ENCODE results near the gene IP6K3.

The IP6K3 gene

DNA sequence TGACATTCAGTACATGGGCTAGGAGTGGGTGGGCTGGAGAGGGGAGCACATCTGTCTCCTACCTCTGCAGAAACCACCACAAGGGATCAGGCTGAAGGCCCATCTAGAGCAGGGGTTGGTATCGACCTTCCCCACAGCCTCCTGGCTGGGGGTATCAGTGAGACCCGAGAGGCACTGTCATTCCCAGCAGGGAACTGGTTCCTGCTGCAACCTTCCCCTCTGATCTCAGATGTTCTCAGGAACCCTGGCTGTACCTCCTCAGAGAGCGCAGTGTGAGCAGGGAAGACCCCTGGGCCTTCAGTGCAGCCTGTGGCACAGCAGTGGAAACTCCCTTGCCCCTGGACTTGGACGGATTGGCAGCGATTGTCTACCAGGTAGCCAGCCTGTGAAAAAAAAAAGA, 7.8 kb downstream of the IP6K3 start:
- DNase-seq: no peak

DNA sequence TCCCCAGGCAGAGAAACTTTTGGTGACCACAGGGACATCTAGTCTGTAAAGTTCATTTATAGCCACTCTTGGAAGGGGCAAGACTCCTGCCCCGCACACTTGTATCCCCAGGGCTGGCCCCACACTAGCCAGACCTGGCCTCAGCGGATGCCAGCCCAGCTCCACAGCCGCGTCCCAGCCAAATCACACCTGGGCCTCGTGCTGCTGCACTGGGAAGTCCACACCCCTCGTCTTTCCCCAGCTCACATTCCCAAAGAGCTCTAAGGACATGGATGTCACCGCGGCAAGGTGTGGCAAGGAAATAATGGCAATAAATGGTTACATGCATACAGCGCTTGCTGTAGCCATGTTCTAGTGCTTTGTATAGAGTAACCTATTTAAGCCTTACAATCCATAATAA, 8.6 kb downstream of the IP6K3 start:
- DNase-seq: no peak

DNA sequence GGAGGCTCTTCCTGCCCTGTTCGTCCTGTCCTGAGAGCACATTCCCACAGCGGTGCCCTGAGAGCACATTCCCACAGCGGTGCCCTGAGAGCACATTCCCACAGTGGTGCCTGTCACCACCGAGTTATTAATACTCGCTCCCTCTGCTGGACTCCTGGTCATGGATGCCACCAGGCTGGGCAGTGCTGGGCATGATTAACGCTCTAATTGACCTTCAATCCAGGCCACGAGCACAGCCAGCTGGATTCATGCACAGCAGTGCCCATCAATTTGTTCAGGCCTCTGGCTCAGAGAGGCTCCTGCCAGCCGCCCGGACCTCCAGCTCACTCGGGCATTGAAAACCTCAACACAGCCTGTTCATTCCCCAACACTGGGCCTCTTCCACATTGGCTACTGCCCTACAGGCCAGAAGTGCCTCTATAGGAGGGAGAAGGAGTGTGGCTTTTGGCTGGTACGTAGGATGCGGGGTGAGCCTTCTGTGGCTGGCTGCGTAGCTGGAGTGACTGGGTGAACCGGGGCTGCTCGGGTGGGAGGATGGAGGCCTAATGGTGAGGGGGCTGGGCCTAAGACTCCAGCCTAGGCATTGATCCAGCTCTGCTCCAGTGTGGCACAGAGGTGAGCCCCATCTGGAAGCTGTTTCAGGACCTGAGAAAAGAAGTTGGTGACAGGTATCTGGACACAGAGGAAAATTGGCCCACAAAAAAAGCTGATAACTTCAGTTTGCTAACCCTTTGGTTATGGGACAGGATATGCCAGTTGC, 9.3 kb downstream of the IP6K3 start:
- no peak for DNase-seq

DNA sequence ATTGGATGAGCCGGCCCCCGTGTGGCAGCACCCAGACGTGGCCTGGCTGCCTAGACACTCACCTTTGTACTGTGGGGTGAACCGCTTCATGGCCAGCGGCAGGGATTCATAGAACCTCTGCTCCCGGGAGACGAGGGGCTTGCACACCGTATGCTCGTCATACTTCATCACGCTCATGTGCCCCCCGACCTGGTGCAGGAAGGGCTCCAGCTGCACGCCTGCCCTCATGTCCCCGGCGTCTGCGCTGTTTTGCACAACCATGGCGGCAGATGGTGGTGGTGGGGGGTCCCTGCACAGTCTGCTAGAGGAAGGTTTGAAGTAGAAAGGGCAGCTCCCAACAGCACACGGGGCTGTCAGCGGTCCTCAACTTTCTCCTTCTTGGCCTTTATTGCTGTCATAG, 11.5 kb downstream of the IP6K3 start:
- no peak for DNase-seq

DNA sequence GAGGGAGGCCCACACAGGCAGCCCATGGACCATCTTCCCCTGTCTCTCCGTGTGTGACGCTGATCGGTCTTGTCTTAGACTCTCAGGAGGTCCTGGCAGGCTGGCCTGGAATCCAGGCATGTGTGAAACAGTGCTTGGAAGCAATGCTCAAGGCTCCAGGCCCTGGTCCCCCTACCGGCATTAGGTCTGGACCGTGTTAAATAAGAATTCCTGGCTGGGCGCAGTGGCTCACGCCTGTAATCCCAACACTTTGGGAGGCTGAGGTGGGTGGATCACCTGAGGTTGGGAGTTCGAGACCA, 13.0 kb downstream of the IP6K3 start:
- no peak for DNase-seq

DNA sequence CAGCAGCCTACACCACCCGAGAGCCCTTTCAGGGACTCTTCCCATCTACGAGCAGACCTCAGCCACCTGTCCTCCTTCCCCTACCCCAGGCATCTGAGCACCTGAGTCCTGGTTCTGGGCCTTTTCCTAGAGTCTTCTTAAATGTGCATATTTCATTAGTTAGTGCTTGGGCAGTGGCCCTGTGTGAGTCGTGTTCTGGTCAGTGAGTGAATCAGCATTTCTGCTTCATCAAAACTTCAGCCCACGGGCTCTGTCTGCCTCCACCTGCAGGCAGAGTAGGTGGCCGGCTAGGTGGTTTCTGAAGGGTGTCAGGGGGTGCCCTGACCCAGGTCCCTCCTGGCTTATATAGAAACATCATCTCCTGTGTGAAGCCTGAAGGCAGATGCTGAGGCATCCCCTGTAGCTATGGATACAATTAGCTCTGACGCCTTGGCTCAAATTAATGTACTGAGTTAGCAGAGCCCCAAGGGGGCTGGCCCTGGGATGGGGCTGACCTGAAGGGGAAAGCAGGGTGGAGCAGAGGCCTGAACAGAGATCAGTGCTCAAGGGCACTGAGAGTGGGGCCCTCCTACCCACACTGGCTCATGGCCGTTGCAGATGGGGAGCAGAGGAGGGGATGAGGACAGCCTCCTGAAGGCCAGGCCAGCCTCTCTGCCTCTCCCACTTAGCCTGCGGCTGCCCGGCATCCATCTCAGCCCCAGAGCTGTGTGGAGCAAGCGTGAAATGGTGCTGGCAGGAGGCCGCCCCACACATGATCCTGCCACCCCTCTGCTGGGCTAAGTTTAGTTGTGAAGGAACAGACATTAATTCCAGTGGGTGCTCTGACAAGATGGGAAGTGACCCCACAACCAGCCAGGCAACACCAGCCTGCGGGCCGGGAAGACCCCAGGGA, 13.6 kb downstream of the IP6K3 start:
- DNase-seq: no peak

DNA sequence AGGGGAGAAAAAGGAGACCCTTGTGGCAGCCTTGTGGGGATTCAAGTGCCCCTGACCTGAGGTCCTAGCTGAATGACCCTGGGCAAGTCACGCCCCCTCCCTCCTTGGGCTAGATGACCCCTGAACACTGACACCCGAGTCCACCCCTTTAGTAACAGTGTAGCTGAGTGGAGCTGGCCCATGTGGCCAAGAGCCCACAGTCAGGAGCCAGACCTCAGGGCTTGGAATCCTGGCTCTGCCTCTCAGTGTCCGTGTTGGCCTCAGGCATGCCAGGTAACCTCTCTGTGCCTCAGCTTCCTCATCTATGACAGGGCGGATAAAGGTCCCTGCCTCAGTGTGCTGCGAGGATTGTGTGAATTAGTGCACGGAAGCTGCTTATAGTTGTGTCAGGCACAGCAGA, 14.3 kb downstream of the IP6K3 start:
- no peak for DNase-seq

DNA sequence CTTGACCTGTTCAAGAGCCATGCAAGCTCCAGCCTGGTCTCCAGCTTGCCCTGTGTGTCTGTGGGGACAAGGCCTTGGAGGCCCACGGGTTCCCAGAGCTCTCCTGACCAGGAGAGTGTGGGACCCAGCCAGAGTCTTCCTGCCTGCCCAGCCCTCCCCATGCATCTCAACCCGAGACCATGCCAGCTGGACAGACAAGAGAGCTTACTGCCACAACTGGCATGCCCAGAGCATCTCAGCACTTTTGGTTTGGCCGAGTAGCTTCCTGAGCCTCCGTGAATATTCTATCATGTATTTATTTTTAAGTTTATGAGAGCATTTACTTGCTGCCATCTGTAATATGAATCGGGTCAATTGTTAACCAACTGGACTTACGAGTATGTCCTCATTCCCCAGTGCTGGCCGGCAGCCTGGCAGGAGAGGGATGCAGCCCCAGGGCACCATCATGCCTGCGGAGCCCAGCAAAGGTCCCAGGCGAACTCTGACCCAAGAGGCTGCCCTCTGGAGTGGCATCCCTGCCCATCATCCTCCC, 14.9 kb downstream of the IP6K3 start:
- no peak for DNase-seq

DNA sequence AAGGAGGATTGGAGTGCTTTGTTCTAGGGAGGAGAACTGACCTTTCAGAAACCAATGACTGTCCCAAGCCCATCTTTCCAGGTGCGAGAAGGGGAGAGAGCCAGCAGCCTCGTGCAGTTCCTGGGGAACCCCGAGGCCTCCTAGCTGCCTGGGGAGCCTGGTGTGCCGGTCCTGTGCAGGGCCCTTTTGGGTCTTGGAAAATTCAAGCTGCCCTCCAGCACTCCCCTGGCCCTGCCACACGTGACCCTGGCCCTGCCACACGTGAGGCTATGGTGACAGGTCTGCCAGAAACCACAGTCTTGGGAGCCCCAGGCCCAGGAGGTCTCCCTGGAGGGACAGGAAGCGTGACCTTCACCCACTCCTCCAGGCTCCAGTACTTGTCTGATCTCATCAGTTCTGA, 15.7 kb downstream of the IP6K3 start:
- DNase-seq: no peak

DNA sequence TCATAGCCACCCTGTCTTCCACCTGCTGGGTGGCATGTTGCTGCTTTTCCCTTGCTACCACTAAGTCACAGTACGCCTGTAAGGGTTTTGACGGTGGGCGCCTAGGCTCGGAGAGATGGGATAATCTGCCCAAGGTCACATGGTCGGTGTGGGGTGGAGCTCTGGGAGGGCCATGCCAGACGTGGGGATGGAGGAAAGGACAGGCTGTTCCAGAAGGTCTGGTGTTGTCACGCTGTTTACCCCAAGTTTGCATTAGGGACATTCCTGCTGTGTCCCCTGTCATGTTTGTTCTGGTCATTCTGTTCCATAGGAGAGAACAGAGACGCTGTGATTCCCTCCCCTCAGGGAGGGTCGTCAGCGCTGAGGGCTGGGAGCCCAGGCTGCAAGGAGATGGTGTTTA, 16.1 kb downstream of the IP6K3 start:
- no peak for DNase-seq

DNA sequence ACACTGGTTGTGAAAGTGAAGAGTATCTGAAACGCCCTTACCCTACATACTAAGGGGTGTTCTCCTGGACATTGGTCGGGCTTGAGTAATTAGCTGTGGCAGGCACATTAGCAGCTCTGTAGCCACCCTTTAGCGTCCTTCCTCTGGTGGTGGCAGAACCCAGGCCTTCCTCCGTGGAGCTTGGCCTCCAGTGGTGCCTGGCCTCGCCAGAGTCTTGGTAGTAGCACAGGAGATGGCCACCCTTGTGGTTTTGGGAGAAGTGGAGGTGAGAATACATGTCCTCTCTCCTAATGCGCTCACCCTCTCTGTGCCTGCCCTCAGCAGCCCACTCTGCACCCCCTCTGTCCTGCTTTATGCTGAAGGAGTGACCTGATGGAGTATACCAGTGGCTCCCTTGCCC, 17.6 kb downstream of the IP6K3 start:
- DNase-seq: no peak

DNA sequence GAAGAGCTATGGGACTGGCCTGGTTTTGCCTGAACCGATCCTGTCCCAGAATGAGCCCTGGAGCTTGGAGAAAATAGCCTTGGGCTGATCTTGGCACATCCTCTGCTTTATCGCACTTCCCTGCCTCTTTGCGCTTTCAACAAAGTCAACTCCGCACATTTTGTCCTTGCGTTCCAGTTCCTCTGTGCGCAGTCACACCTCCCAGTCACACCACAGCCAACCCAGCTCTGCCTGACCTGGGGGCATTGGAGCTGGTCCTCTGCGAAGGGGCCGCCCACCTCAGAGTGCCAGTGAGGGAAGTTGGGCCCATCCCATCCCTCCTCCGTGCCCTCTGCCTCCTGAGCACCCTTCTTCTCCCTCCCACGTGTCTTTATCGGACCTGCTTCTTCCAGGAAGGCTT, 18.3 kb downstream of the IP6K3 start:
- DNase-seq: no peak

DNA sequence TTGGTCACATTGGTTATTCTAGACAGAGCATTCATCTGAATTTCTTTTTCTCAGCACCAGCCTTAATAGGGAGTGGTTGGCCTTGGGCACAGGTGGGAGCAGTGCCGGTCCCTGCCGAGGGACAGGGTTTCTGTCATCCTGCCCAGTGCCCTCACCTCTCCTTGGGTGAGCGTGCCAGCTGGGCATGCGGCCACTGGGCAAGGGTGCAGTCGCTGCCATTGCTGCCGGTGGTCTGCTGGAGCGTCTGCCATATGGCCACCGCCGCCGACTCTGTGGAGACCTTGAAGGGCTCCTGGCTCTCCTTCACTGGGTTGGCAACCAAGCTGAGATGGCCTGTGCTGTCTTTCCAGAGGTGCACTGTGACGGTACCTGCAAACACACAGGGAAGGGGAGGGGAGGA, 18.8 kb downstream of the IP6K3 start:
- DNase-seq: no peak

DNA sequence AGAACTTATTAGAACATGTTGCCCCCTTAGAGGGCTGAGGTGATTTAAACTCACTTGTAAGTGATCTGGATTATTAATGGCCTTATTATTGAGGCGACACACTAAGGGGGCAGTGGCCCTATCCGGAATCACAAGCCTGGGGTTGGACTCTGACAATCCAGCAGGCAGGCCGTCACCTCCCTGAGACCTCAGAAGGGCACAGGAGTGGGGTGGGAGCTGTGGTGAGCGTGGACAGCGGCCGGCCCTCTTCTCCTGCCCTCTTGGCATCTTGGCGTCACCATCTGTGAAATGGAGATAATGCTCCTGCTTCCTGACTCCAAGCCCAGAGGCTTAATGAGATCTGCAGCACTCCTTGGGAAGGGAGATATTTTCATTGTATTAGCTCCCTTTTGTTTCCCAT, 19.6 kb downstream of the IP6K3 start:
- no peak for DNase-seq

DNA sequence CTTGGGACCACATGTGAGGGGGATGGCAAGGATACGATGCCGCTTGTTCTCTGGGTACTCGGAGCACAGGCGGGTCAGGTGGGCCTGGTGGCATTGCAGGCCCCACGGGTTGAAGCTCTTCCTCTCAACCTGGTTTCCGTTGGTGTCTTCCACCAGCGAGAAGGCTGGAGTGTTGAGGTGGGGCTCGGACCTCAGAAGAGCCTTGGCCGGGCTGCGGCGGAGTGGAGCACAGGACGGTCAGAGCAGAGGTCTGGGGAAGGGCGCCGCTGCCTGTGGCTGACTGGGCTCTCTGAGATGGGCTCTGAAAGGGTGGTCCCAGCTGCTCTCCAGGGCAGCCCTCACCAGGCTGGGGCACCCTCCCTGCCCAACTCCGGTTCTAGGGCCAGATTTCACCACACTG, 20.0 kb downstream of the IP6K3 start:
- DNase-seq: no peak

DNA sequence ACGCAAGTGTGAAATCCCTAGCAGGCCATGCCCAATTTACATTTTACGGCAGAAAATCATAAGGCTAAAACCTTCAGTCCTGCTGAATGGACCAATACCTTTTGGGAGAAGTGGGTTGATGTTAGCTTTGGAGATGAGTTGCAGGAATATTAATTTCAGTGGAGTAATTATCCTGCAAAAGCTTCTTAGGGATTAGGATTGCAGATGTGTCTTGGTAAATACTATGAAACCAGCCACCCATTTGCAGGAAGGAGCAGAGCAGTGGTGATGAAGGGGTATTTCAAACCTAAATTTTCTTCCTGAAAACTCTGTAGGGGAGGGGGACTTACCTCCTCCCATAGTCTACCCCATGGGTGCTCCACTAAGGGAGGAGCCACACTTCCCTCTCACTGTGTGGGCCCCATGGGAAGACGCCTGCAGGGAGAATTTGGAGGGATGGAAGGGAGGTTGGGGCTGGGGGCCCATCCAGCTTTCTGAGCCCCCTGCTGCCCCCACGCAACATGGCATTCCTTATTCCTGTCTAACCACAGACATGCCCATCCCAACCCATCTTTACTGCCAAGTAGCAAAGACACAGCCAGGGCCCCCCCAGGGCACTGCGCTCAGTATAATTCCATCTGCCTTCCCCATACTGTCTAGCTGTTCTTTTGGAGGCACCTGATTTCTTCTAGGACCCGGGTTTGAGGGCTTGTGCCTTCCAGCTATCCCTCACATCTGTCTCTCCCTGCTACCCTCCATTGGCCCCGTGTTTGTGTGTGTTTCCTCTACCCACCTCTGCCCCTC, 20.6 kb downstream of the IP6K3 start:
- no peak for DNase-seq

DNA sequence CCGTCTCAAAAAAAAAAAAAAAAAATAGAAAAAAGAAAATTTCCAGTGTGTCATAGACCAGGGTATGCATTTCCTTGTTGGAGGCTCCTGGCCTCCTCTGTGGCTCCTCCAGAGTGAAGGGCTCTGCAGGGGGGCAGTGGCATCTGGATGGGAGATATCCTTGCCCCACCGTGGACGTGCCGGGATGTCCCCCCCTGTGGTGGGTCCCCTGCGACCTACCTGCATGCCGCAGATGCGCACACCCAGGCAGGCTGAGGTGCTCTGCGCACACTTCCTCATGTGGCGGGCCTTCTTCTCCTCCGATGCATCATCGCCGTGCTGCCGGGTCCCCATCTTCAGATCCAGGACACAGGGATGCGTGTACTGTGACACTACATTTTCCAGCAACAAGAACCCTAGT, 21.5 kb downstream of the IP6K3 start:
- DNase-seq: no peak

DNA sequence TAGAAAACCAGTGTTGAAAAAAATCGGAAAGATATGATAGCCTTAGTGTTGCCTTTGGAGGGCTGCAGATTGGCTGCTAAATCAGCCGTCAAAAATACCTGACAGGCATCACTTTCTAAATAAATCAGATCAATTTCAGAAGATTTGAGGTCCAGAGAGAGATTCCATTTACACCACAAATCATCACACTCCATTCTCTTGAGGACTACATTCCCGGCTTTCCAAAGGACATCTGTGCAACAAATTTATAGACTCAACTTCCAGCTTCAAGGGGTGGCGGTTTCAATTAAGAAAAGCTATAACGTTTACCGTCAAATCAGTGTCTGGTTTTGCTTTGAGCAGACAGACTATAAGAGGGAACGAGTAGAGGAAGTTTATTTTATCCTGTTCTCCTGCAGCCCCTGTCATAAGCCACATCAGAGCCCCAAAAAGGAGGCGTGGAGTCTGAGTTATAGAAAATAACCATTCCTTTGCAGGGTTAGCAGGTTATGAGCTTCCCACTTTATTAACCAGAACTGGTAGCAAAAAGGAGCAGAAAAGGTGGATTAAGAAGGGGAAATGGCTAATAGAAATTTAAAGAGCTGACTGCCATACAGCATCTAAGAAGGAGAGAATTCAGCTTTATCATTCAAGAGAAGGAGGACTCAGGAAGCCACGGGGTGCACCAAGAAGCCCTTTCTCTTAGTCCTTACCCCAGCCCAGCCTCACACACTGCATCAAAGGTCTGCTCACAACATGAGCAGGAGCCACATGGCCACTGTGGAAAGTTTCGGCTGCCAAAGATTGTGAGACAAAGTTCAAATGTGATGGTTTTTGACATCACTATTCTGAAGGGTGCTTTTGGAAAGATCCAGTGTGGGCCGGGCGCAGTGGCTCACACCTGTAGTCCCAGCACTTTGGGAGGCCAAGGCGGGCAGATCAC, 22.3 kb downstream of the IP6K3 start:
- no peak for DNase-seq

DNA sequence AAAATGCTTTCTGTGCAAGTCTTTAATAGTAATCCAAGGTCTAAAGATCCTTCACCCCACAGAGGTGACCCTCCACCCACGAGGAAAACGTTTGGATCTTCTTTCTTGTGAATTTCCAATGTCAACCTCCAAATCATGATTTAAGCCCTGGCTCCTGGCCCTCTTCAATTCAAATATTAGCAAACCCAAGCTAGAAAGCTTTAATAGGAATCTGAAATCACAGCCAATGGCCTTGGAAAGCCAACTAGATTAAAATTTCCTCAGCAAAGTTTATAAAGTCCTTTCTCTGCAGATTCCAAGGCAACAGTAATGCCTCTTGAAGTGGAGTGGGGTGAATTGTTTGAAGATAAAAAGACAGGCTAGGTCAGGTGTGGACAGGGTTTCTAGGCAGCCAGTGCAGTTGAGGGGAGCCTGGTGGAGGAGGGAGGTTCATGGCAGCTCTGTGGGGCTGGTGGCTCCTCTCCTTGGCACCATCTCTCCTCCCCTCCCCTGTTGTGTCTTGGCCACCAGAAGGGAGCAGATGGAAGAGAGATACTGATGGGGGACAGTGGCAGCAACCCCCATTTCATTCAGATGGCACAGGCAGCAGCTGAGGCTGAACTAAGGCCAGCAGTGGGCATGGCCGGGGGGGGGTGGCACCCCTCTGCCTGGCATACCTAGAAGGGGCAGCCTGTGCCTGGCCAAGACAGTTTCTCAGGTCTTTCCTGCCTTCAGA, 23.2 kb downstream of the IP6K3 start:
- no peak for DNase-seq

DNA sequence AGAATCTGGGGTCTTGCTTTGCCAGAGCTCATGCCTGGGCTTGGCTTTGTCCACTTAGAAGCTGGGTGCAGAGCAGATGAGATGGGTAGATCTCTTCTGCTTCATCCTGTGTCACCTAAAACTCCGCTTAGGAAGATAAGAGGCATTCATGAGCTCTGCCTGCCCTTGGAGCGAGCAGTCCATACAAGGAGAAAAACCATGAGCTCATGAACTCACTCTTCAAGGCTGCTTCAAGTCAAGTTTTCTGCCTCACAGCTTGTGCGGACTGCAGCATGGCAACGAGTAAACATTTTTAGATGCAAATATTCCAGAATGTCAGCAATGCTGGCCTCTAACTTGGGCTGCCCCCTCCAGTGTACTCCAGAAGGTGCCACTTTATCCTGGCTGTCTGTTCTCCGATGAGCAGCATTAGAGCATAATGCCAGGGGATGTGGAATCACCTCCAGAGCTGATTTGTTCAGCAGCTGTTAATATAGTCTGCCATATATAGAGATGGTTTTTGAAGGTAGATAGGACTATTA, 24.5 kb downstream of the IP6K3 start:
- no peak for DNase-seq

DNA sequence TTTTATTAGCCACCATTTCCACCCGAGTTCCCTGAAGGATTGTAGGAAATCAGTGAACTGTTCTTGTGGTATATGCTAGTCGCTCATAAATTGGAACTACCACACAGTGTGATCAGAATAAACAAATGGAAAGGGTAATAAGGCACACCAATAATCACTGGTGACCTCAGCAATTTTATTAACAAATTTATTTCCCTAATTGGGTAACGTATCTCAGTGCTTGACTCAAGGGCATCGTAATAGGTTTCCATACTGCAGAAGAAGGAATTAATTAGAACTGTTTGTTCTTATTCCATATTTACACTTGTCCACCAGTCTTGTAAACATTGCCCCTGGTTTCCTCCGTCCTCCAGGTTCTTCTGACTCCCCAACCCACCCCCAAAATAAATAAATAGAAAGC, 25.2 kb downstream of the IP6K3 start:
- no peak for DNase-seq

DNA sequence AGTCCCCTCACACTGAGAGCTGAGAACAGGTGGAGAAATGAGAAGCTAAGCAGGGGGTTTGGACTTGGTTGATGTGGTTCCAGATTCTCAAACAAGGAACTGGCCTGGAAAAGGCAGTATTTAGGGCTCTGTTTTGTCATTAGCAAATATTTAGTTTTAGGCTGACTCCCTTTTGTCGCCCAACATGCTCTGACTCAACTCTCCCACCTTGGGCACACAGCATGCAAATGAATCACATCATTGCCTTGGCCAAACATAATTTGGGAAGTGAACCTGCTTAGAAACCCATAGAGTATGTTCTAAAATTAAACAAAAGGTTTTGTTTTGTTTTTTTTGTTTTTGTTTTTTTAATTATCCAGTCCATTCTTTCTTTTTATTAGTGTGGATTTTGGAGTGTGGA, 25.7 kb downstream of the IP6K3 start:
- DNase-seq: no peak
